ENCODE measurements around the gene SIK2.

The SIK2 gene

DNA sequence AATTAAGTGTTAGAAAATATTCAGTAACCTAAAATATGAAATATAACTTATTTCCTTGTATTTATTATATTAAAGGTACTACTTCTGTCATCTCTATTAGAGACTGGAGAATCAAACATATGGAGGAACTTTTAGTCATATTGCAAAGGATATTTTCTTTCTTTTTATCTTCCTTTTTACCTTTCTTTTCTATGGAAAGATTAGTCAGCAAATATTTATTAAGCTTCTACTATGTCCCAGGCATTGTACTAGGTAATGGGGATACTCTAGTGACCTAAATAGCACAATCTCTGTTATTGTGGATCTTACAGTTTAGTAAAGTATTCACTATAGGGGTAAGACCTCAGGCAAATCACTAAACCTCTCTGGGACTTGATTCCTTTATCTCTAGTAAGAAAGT is 18.3 kb downstream of the SIK2 start:
- no peak for DNase-seq (ENCODE audit: low read depth)
- H3K4me3 ChIP-seq (ENCODE audit: low read length): no peak overlapping the region
- TF ChIP-seq, protein P1, sequence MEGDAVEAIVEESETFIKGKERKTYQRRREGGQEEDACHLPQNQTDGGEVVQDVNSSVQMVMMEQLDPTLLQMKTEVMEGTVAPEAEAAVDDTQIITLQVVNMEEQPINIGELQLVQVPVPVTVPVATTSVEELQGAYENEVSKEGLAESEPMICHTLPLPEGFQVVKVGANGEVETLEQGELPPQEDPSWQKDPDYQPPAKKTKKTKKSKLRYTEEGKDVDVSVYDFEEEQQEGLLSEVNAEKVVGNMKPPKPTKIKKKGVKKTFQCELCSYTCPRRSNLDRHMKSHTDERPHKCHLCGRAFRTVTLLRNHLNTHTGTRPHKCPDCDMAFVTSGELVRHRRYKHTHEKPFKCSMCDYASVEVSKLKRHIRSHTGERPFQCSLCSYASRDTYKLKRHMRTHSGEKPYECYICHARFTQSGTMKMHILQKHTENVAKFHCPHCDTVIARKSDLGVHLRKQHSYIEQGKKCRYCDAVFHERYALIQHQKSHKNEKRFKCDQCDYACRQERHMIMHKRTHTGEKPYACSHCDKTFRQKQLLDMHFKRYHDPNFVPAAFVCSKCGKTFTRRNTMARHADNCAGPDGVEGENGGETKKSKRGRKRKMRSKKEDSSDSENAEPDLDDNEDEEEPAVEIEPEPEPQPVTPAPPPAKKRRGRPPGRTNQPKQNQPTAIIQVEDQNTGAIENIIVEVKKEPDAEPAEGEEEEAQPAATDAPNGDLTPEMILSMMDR (conservative IDR thresholded peaks at IDR 0.05; ENCODE audit: low read depth, low read length): no peak

DNA sequence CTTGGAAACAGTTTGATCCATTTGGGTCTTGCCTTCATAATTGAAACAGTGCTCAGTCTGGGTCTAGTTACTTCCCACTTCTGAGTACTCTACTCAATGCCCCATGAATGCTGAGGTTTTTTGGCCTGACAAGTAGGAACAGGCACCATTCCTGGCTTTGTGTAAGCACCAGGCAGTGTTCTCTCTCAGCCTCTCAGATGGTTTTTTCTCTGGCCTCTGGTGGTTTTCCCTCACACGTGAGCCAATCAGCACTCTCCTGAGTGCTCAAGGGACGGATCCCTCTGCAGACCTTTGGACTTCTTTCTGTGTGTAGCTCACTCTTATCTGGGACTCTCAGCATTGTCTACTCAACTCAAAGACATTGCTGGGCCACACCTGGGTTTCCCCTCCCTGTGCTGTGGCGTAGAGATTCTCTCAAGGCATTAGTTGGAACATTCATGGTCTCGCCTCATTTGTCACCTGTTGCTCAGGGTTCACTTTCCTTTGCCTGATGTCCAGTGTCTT is 21.3 kb downstream of the SIK2 start:
- TF ChIP-seq, protein P1 (conservative IDR thresholded peaks at IDR 0.05; ENCODE audit: low read depth, low read length): no peak
- DNase-seq (ENCODE audit: low read depth): no peak
- H3K4me3 ChIP-seq (ENCODE audit: low read length): no peak overlapping the region

DNA sequence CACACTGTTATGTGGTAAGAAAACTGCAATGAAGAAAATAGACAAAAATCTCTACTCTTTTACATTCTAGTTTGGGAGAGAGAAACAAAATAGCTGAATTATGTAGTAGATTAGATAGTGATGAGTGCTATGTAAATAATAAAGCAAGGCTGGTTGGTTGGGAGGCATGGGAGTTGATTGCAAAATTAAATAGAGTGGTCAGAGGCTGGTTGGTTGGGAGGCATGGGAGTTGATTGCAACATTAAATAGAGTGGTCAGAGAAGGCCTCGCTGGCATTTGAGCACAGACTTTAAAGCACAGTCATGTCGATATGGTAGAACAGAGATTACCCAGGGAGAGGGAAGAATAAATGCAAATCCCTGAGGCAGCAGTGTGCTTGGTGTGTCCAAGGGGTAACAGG is 22.4 kb downstream of the SIK2 start:
- DNase-seq (ENCODE audit: low read depth): no peak
- no peak overlapping the region for H3K4me3 ChIP-seq (ENCODE audit: low read length)
- TF ChIP-seq, protein P1 (conservative IDR thresholded peaks at IDR 0.05; ENCODE audit: low read depth, low read length): no peak

DNA sequence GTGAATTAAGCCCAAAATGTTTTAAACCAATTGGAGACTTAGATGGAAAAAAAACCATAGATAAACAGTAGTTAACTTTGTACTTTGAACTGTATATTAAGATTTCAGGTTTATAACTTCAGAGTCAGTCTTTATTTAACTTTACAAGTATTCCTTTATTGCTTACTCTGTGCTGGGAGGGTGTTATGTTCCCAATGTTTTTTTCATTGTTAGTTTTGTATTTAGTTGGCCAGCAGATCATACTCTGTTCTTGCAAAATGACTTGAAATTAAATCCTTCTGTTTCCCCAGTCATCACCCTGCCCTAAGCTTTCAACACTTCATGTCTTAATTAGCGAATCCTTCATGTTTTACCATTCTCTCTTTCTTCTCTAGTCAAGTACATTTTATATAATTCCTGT is 25.3 kb downstream of the SIK2 start:
- H3K4me3 ChIP-seq (ENCODE audit: low read length): no peak overlapping the region
- TF ChIP-seq, protein P1 (conservative IDR thresholded peaks at IDR 0.05; ENCODE audit: low read depth, low read length): no peak
- no peak for DNase-seq (ENCODE audit: low read depth)

DNA sequence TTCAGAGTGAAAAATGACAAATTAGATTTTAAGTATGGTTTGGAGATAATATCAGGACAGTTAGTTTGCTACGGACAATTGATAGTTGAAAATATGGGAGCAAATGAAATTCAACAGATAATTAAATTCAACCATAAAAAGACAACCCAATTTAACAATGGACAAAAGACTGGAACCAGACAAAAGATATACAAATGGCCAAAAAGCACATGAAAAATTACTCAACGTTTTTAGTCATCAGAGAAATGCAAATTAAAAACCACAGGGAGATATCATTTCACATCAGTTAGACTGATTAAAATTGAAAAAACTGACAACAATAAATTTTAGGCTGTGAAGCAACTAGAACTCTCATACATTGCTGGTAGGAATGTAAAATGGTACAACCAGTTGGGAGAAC is 27.2 kb downstream of the SIK2 start:
- DNase-seq (ENCODE audit: low read depth): no peak
- H3K4me3 ChIP-seq (ENCODE audit: low read length): no peak overlapping the region
- TF ChIP-seq, protein P1 (conservative IDR thresholded peaks at IDR 0.05; ENCODE audit: low read depth, low read length): no peak

DNA sequence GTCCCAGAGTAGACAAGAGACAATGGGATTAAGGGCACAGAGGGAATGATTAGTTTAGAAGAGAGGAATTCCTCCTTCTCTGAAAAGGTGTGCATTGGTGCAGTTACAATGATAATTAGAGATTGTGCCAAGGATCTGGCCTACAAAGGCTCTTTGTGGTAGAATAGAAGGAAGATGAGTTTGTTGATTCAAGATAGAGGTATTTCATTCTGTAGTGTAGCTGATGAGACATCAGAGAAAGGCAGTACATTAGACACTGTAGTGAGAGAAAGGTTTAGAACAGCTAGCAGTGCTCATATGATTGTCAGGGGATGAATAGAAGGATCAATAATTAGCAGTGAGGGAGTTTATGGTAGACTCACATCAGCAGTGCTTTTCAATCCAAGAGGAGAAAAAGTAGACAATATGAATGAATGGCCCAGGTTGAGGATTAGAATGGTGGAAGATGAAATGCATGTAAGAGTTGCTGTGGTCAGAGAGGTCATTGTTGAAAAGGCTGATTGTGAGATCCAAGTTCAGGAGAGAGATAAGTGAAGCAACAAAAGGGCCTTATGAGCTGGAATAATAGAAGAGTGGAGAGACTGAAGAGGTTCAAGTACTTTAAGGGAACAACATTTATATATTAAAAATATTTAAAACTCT is 28.9 kb downstream of the SIK2 start:
- H3K4me3 ChIP-seq (ENCODE audit: low read length): no peak overlapping the region
- DNase-seq (ENCODE audit: low read depth): no peak
- TF ChIP-seq, protein P1 (conservative IDR thresholded peaks at IDR 0.05; ENCODE audit: low read depth, low read length): no peak

DNA sequence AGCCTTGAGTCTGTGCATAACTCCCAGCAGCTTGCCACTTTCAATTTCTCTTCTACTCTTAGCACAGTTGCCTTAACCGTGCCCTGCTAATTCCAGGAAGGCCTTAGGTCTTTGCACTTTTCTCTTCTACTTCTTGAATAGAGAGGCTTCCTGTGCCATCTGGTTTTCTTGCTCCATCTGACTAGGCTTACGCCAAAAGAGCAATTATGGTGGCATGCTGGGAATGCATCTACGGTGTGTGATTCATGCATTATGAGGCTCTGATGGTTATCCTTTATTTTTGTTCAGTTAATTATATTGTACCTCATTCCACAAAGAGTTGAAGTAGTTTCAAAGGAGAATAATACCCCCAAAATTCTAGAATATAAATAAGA is 29.4 kb downstream of the SIK2 start:
- TF ChIP-seq, protein P1 (conservative IDR thresholded peaks at IDR 0.05; ENCODE audit: low read depth, low read length): no peak
- H3K4me3 ChIP-seq (ENCODE audit: low read length): no peak overlapping the region
- DNase-seq (ENCODE audit: low read depth): peak; percentile 66
